ENCODE data around the gene SARS1. TPM values are rescaled to one million over a fixed set of nuclear protein-coding genes. Genes with fewer than 3 reads are reported as not detected.
A peak's percentile ranks its signal among the peaks of the same experiment; 100 is the strongest.

Gene SARS1
- total RNA-seq, 1 donor from 2014 or later = 153 TPM

DNA sequence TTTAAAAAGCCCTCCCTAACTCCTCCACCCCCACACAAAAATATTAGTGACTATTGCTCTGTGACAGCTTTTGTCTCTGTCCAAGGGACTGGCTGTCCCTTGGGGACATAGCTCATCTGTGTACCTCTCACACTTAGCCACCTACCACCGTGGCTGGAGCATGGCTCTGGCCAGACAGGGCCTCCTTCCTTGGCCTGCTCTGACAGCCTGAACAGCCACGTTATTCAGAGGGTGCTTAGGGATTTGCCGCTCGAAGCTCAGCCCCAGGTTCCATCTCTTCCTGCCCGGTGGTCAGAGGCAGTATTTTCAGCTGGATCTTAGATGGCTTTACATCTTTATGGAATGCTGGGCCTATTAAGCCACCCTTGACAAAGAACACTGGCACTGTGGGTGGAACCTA lies 29.5 kb downstream of the SARS1 start:
- no peak for DNase-seq (ENCODE audit: low read depth)

DNA sequence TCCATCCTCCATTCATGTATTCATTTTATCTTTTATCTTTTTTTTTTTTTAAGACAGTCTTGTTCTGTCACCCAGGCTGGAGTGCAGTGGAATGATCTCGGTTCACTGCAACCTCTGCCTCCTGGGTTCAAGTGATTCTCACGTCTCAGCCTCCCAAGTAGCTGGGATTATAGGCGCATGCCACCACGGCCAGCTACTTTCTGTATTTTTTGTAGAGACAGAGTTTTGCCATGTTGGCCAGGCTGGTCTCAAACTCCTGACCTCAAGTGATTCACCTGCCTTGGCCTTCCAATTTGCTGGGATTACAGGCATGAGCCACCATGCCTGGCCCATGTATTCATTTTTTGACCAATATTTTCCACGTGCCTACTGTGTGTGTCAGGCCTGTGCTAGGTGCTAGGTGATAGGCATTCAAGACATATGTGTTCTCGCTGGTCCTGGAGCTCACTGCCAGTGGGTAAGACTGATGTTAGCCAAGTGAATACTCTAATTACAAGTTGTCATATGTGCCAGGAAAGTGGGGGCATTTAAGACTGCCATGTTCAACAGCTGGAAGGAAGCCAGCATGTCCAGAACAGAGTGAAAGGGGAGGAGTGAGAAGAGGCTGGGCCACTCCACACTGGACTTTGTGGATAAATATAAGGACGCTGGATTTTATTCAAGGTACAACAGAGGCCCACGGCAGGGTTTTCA lies 30.3 kb downstream of the SARS1 start:
- H3K4me3 ChIP-seq (ENCODE audit: low read depth, low read length) = no peak overlapping the region
- TF ChIP-seq, protein P1, sequence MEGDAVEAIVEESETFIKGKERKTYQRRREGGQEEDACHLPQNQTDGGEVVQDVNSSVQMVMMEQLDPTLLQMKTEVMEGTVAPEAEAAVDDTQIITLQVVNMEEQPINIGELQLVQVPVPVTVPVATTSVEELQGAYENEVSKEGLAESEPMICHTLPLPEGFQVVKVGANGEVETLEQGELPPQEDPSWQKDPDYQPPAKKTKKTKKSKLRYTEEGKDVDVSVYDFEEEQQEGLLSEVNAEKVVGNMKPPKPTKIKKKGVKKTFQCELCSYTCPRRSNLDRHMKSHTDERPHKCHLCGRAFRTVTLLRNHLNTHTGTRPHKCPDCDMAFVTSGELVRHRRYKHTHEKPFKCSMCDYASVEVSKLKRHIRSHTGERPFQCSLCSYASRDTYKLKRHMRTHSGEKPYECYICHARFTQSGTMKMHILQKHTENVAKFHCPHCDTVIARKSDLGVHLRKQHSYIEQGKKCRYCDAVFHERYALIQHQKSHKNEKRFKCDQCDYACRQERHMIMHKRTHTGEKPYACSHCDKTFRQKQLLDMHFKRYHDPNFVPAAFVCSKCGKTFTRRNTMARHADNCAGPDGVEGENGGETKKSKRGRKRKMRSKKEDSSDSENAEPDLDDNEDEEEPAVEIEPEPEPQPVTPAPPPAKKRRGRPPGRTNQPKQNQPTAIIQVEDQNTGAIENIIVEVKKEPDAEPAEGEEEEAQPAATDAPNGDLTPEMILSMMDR (conservative IDR thresholded peaks at IDR 0.05; ENCODE audit: low read depth, low read length) = no peak
- DNase-seq (ENCODE audit: low read depth) = no peak

More for the DNA sequence above, 29.5 kb downstream of the SARS1 start:
- no peak overlapping the region for H3K4me3 ChIP-seq (ENCODE audit: low read depth, low read length)
- TF ChIP-seq, protein P1 (conservative IDR thresholded peaks at IDR 0.05; ENCODE audit: low read depth, low read length) = no peak

DNA sequence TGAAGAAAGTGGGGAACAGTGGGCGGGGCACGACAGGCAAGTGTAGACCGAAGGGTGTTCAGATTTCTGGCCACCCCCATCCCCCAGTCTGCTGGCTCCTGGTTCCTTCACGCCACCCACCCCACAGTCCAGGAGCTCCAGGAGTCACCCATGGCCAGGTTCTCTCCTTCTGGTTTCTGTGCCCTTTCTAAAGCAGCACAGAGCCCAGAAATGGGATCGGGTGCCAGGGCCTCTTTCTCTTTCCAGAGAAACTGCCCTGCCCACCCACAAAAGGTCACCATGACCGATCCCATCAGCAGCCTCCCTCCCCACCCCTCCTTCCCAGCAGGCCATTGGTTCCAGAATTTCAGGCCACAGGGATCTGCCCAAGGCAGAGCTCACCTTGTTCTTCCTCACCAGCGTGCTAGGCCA lies 32.4 kb downstream of the SARS1 start:
- H3K4me3 ChIP-seq (ENCODE audit: low read depth, low read length) = no peak overlapping the region
- no peak for DNase-seq (ENCODE audit: low read depth)
- TF ChIP-seq, protein P1 (conservative IDR thresholded peaks at IDR 0.05; ENCODE audit: low read depth, low read length) = no peak

DNA sequence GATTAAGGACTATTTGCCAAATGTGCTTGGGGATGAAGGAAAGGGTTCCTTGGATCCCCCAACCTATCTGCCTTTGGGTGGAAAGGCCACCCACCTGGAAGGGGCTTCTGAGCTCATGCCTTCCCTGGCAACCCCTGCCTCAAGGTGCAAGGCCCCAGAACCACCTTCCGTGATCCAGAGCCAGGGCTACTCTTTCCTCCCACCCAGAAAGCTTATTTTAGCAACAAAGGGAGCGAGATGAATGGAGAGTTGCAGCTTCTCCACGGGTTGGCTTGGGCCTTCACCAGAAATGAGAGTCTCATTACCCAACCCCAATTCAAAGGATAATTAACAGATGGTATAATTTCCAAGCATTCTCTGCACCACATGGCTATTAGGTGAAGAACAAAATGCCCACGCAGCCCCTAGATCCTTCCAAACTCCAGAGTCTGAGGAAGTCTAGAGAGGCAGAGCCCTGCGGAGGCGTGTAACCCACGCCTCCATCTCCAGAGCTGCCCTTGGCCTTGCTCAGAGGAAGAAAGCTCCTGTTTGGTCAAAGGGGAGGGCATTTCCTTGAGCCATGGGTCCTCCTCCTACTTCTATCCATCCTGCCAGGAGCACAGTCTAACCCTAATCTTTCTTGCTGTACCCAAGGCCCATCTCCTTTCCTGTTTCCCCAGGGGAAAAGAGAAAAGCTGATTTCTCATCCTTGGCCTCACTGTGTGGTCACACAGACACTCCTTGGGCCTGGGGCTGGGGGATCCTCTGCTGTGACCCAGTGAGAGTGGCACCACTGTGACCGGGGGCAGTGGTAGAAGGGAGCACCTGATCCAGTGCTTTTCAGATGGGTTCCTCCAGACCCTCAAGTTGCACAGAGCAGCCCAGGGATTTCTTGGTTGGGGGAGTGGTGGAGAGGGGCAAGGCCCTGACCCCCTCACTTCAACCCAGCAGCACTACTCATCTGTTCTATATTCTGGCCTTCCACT lies 34.0 kb downstream of the SARS1 start:
- no peak for DNase-seq (ENCODE audit: low read depth)
- TF ChIP-seq, protein P1 (conservative IDR thresholded peaks at IDR 0.05; ENCODE audit: low read depth, low read length) = no peak
- H3K4me3 ChIP-seq (ENCODE audit: low read depth, low read length) = no peak overlapping the region

DNA sequence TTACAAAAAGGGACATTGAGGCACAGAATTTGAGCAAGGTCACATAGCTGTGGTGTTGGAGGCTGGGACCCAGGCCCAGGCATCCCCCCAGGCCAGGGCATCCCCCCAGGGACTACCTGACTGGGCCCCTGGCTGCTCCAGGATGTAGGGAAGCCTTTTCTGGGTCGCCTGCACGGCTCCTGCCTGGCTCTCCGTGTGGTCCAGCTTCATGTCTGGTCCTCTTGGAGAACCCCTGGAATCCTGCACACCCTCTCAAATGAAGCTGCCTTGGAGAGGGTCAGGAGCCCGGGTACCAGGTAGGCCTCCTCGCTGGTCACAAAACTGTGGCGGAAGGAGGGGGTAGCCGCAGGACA lies 34.7 kb downstream of the SARS1 start:
- H3K4me3 ChIP-seq (ENCODE audit: low read depth, low read length) = no peak overlapping the region
- TF ChIP-seq, protein P1 (conservative IDR thresholded peaks at IDR 0.05; ENCODE audit: low read depth, low read length) = no peak
- no peak for DNase-seq (ENCODE audit: low read depth)

DNA sequence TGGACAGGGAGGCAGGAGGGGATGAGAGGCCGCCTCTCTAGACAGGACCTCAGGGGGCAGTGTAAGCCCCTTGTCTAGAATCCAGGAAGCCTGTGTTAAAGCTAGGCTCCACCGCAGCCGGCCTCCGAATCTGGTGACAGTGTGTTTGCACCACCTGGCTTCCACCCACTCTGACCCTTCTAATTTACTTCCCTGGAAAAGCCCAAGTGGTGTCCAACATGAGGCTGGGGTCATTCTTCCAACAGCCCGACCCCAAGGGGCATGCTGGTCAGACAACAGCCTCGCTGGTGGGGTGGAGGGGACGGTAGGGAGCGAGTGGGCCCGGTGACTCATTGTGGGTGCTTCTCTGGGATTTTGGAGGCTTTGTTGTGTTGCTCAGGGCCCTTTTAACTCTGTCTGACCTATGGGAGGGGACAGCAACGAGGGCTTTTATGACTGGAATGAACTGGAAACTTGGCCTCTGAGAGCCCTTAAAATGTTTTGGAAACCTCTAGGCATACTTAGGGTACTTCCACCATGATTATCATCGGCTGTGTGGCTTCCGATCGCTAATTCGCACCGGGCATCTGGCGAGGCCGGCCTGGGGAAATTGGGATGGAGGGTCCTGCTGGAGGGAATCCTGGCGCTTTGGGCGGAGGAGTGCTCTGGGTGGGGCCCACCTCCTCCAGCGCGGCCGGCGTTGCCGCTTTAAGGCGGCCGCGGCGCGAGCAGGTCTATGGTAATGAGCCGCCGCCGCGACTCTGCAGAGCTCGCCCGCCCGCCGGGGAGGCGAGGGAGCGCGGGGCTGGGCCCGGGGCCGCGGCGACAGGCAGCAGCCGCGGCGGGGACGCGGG lies 35.3 kb downstream of the SARS1 start, which contains the start of gene CELSR2:
Gene CELSR2, plus strand, starts transcription at position 743 of the 833 bp plus-strand sequence. CDS start 541 bp downstream, outside the sequence.
- peak within 1 kb of the TSS; percentile 55 for H3K4me3 ChIP-seq (ENCODE audit: low read depth, low read length)
- no peak for DNase-seq (ENCODE audit: low read depth)
- TF ChIP-seq, protein P1 (conservative IDR thresholded peaks at IDR 0.05; ENCODE audit: low read depth, low read length) = no peak
